Measurements from ENCODE around the gene OLFM1.
"Not testable (repeated sequence)": the region's sequence is repeated elsewhere in the genome, so short reads cannot be mapped to it uniquely, and the experiment has no call there.

The OLFM1 gene

DNA sequence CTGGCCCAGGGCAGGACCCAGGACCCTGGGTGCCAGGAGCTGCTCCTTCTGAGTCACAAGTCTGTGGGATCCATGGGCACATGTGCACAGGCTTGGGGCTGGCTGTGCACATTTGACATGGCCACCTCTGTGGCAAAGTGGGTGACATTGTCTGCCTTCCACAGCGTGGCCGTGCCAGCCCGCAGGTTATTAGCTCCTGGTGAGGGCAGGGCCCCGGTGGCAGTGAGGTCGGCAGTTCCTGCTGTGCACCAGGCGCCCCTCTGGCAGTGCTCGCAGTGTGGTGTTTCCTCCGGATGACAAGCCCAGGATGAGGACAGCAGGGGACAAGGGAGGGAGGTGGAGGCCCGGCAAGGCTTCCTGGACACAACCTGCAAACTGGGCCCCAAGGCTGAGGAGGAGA is 60.5 kb downstream of the OLFM1 start:
- TF ChIP-seq, protein P1, sequence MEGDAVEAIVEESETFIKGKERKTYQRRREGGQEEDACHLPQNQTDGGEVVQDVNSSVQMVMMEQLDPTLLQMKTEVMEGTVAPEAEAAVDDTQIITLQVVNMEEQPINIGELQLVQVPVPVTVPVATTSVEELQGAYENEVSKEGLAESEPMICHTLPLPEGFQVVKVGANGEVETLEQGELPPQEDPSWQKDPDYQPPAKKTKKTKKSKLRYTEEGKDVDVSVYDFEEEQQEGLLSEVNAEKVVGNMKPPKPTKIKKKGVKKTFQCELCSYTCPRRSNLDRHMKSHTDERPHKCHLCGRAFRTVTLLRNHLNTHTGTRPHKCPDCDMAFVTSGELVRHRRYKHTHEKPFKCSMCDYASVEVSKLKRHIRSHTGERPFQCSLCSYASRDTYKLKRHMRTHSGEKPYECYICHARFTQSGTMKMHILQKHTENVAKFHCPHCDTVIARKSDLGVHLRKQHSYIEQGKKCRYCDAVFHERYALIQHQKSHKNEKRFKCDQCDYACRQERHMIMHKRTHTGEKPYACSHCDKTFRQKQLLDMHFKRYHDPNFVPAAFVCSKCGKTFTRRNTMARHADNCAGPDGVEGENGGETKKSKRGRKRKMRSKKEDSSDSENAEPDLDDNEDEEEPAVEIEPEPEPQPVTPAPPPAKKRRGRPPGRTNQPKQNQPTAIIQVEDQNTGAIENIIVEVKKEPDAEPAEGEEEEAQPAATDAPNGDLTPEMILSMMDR (conservative IDR thresholded peaks at IDR 0.05), result no peak

DNA sequence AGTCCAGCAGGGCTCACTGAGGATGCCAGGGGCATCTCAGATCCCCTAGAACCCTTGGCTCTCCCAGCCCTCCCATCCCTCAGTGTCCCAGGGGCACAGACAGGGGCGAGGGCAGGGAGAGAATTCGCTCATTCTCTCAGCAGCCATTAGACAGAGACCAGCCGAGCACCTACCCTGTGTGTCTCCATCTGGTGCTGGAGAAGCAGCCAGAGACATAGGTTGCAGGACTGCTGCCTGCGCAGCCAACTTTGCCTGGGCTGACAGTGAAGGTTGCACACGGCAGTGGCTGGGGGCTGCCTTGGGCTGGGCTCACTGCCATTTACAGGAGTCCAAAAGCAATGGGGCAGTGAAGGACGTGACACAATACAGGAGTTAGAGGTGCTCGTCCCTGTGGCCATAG is 60.9 kb downstream of the OLFM1 start:
- H3K27ac ChIP-seq, result no peak overlapping the region
- TF ChIP-seq, protein P1 (conservative IDR thresholded peaks at IDR 0.05), result no peak

More for the DNA sequence above, 60.5 kb downstream of the OLFM1 start:
- H3K27ac ChIP-seq, result no peak overlapping the region

DNA sequence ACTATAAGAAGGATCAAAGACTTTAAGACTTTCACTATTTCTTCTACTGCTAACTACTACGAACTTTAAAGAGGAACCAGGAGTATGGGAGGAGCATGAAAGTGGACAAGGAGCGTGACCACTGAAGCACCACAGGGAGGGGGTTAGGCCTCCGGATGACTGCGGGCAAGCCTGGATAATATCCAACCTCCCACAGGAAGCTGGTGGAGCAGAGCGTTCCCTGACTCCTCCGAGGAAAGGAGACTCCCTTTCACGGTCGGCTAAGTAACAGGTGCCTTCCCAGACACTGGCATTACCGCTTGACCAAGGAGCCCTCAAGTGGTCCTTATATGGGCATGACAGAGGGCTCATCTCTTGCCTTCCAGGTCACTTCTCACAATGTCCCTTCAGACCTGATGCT is 62.4 kb downstream of the OLFM1 start:
- H3K27ac ChIP-seq, result not testable (repeated sequence)

DNA sequence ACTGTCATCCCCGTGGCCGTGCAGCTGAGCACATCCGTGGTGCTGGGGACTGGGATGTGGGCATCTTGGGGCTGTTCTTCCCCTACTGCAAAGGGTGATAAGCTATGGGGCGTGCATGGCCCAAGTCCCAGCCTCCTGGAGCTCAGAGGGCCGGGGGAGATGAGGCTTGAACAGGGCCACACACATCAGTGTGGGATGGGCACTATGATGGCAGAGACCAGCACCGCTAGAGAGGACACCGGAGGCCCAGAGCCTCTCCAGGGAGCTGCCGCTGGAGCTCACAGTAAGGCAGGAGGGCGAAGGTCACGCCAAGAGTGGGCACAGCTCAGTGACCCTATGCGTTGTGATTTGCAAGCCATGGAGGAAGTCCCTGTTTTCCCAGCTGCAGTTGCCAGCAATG is 63.5 kb downstream of the OLFM1 start:
- TF ChIP-seq, protein P1 (conservative IDR thresholded peaks at IDR 0.05), result no peak
- no peak overlapping the region for H3K27ac ChIP-seq

DNA sequence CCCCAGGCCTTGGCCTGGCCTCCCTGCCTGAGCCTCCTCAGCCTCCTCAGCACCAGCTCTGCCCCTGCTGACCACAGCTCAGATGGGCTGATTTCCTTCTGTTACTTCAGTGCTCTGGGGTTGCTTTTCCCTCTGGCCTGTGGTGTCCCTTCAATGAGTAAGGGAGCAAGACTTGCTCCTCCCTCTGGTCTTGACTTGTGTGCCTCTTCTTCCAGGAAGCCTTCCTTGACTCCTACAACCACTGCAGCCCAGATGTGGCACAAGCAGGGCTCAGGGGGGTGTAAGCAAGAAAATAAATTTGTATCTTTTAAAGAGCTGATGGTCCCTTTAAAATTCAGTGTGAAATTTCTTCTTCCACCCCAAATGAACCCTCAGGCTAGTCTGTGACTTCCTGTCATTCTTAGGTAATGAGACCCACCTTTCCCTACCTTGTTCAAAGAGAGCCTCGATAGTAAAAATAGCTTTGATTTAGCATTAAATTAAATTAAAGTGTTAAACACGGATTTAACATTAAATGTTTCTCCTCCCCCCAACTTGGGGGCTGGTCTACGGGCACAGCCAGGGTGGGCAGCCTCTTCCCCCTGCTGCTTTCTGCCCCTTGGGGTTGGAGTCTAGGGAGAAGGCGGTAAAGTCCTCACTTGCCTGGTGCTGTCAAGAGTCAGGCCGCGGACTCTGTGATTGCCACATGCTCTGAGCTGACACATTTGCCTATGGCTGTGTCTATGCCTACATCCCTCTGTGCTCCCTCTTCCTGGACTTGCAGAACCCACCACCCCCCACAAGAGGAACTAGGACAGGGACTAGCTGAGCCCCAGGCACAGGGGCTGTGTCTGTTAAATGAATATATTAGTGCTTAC is 64.5 kb downstream of the OLFM1 start:
- no peak overlapping the region for H3K27ac ChIP-seq
- TF ChIP-seq, protein P1 (conservative IDR thresholded peaks at IDR 0.05), result no peak

DNA sequence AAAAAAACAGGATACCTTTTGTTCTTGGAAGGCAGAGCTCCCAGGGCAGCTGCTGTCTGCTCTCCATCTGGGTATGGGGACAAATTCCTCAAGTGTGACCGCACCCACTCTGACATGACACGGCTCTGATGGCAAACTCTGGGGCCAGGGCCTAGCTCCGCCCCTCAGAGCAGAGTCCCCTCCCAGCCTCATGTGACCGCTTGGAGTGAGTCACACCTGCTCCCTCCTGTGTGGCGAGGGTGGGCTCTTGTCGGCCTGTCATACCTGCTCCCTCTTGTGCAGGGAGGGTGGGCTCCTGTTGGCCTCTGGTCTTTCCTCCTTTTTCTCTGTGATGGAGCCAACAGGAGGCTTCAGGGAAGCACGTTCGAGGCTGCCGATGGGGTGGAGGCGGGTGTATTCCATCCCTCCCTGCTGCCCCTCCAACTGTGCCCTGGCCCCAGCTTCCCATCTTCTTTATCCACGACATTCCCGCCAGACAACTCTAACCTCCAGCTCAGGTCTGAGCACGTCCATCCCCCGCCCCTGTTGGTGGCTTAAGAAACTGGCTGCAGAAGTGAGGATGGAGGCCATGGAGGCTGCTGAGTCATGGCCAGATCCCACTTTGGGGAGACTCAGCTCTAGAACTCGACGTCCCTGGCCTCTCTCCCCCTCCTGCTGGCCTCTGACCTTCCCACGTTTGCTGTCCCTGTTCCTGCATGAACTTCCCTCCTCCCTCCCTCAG is 65.3 kb downstream of the OLFM1 start:
- no peak overlapping the region for H3K27ac ChIP-seq
- TF ChIP-seq, protein P1 (conservative IDR thresholded peaks at IDR 0.05), result no peak

DNA sequence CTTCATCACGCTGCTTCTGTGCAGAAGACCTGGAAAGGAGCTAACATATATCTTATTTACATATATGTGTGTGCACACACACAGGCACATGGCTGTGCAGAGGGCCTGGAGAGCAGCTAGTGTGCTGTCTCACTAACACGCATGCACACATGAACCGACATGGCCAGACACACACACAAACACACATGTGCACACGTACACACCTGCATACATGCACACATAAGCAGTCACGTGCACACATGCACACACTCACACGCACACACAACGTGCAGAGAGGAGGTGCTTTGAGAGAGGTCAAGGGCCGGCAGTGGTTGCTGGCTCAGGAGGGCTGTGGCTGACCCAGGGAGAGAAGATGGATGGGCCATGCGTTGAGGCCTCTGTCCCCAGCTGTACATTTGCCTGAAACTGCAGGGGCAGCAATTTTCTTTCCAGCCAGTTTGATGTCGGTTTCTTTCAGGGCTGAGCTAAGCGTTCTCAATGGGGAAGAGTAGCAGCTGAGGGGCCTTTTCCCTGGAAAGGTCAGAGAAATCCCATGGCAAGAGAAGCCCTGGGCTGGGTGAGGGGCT is 66.7 kb downstream of the OLFM1 start:
- no peak overlapping the region for H3K27ac ChIP-seq
- TF ChIP-seq, protein P1 (conservative IDR thresholded peaks at IDR 0.05), result no peak

Measured in VCaP (cell line).